Karpas-422 (cell line): ENCODE data around the gene AK3. TPM values are rescaled to one million over a fixed set of nuclear protein-coding genes. Genes with fewer than 3 reads are reported as not detected.

ENCODE experiments used
- DNase-seq: peaks from one replicate; pipeline ENCODE4 v3.0.0-alpha.2; 2015
- H2AFZ ChIP-seq: fragments of 200-600 bp; sonication (generic); 2 replicates; pipeline ENCODE4 v1.6.1; 2014; ENCODE audit warnings: antibody characterized with exemption, low read length, mixed read lengths
- H3K27ac ChIP-seq: fragments of 200-600 bp; sonication (generic); 2 replicates; pipeline ENCODE4 v1.5.1; 2014; ENCODE audit warnings: mild to moderate bottlenecking, low read length, moderate library complexity
- H3K27me3 ChIP-seq: fragments of 200-600 bp; sonication (generic); 2 replicates; pipeline ENCODE4 v1.6.1; 2014; ENCODE audit warnings: low read length, mixed read lengths
- H3K36me3 ChIP-seq: fragments of 200-600 bp; sonication (generic); 2 replicates; pipeline ENCODE4 v1.6.1; 2014; ENCODE audit warnings: low read length, mixed read lengths; ENCODE audit not compliant: insufficient read depth
- H3K4me1 ChIP-seq: fragments of 200-600 bp; sonication (generic); 2 replicates; pipeline ENCODE4 v1.6.1; 2014; ENCODE audit warnings: mild to moderate bottlenecking, low read length, mixed read lengths
- H3K4me2 ChIP-seq: fragments of 200-600 bp; sonication (generic); 2 replicates; pipeline ENCODE4 v1.6.1; 2014; ENCODE audit warnings: low read length, low read depth, mild to moderate bottlenecking; ENCODE audit not compliant: poor library complexity, severe bottlenecking
- H3K4me3 ChIP-seq: fragments of 200-600 bp; sonication (generic); 2 replicates; pipeline ENCODE4 v1.5.1; 2014; ENCODE audit warnings: mild to moderate bottlenecking, antibody characterized with exemption, low read length, mixed read lengths
- H3K79me2 ChIP-seq: fragments of 200-600 bp; sonication (generic); 2 replicates; pipeline ENCODE4 v1.6.1; 2014; ENCODE audit warnings: mild to moderate bottlenecking, low read length, mixed read lengths
- H3K9ac ChIP-seq: fragments of 200-600 bp; sonication (generic); 2 replicates; pipeline ENCODE4 v1.6.0; 2014; ENCODE audit warnings: low read length
- H3K9me2 ChIP-seq: fragments of 200-600 bp; sonication (generic), shearing (Covaris generic); replicated peaks from 2 replicates; pipeline ENCODE4 v1.6.0; 2014; ENCODE audit warnings: mild to moderate bottlenecking, low read length, moderate library complexity; ENCODE audit not compliant: insufficient read depth
- H3K9me3 ChIP-seq: fragments of 300-700, 200-600 bp; sonication (generic); 2 replicates; pipeline ENCODE4 v1.6.1; 2014; ENCODE audit warnings: low read length, mixed read lengths
- H4K20me1 ChIP-seq: fragments of 200-600 bp; sonication (generic); 2 replicates; pipeline ENCODE4 v1.6.1; 2014; ENCODE audit warnings: mild to moderate bottlenecking, antibody characterized with exemption, low read length, low read depth; ENCODE audit not compliant: insufficient read depth
- total RNA-seq: library from RNA; depleted of rRNA; stranded (reverse); fragments of >200 nt; shearing (Covaris generic); gene quantifications from 2 replicates; pipeline ENCODE4 v1.2.3, GENCODE V29; 2014; ENCODE audit warnings: low replicate concordance

Gene AK3
- total RNA-seq, 1 experiment from 2014 or later = 67.3 TPM

GRCh38 chr9:4709380-4709779, 31.6 kb downstream of the AK3 start:
- no peaks in the 10 kb centered on the region for H3K27me3 ChIP-seq
- no peak for DNase-seq
- no peak overlapping the region for H3K4me2 ChIP-seq
- H3K4me1 ChIP-seq = no peaks in the 10 kb centered on the region
- no peaks in the 10 kb centered on the region for H4K20me1 ChIP-seq
- H3K9me2 ChIP-seq = no peaks in the 10 kb centered on the region
- no peak overlapping the region for H3K4me3 ChIP-seq
- H2AFZ ChIP-seq = no peak overlapping the region
- no peak overlapping the region for H3K27ac ChIP-seq
- peaks cover 4% of the 10 kb centered on the region for H3K9me3 ChIP-seq
- peaks cover 62% of the 10 kb centered on the region for H3K36me3 ChIP-seq
- H3K79me2 ChIP-seq = peaks cover 14% of the 10 kb centered on the region
- no peak overlapping the region for H3K9ac ChIP-seq

GRCh38 chr9:4706971-4707622, 33.9 kb downstream of the AK3 start:
- Histone ChIP-seq H3K9me3 (no peaks in the 10 kb centered on the region), H3K9me2 (no peaks in the 10 kb centered on the region), H3K4me2 (no peak overlapping the region), H3K9ac (no peak overlapping the region), H3K79me2 (peaks cover 12% of the 10 kb centered on the region), H3K4me3 (no peak overlapping the region), H2AFZ (no peak overlapping the region), H3K27me3 (no peaks in the 10 kb centered on the region), H4K20me1 (no peaks in the 10 kb centered on the region), H3K27ac (no peak overlapping the region), H3K36me3 (peaks cover 64% of the 10 kb centered on the region), H3K4me1 (no peaks in the 10 kb centered on the region)
- no peak for DNase-seq

GRCh38 chr9:4706021-4706420, 35.0 kb downstream of the AK3 start:
- Histone ChIP-seq H3K9me2 (no peaks in the 10 kb centered on the region), H3K9ac (no peak overlapping the region), H3K4me1 (no peaks in the 10 kb centered on the region), H3K4me2 (no peak overlapping the region), H3K79me2 (peaks cover 14% of the 10 kb centered on the region), H3K4me3 (no peak overlapping the region), H2AFZ (no peak overlapping the region), H3K9me3 (no peaks in the 10 kb centered on the region), H3K27me3 (no peaks in the 10 kb centered on the region), H3K27ac (no peak overlapping the region), H3K36me3 (peaks cover 65% of the 10 kb centered on the region), H4K20me1 (no peaks in the 10 kb centered on the region)
- no peak for DNase-seq

GRCh38 chr9:4704129-4704528, 36.9 kb downstream of the AK3 start:
- Histone ChIP-seq H3K4me2 (no peak overlapping the region), H3K4me1 (no peaks in the 10 kb centered on the region), H3K36me3 (peaks cover 64% of the 10 kb centered on the region), H2AFZ (no peak overlapping the region), H3K9ac (no peak overlapping the region), H3K27ac (no peak overlapping the region), H3K4me3 (no peak overlapping the region), H3K9me2 (no peaks in the 10 kb centered on the region), H3K79me2 (peaks cover 22% of the 10 kb centered on the region), H3K9me3 (no peaks in the 10 kb centered on the region), H3K27me3 (no peaks in the 10 kb centered on the region), H4K20me1 (no peaks in the 10 kb centered on the region)
- DNase-seq = no peak

GRCh38 chr9:4701526-4701925, 39.5 kb downstream of the AK3 start:
- Histone ChIP-seq H3K9me2 (no peaks in the 10 kb centered on the region), H3K4me3 (no peak overlapping the region), H4K20me1 (no peaks in the 10 kb centered on the region; the same call in 1 of the 2 replicates), H3K9me3 (no peaks in the 10 kb centered on the region), H3K4me2 (no peak overlapping the region), H3K36me3 (peaks cover 73% of the 10 kb centered on the region), H3K79me2 (peaks cover 39% of the 10 kb centered on the region), H3K4me1 (no peaks in the 10 kb centered on the region), H3K27me3 (no peaks in the 10 kb centered on the region), H3K9ac (no peak overlapping the region), H2AFZ (no peak overlapping the region), H3K27ac (no peak overlapping the region)
- no peak for DNase-seq

GRCh38 chr9:4700932-4701331, 40.1 kb downstream of the AK3 start:
- Histone ChIP-seq H3K27ac (no peak overlapping the region), H3K9ac (no peak overlapping the region), H2AFZ (no peak overlapping the region), H3K36me3 (peaks cover 69% of the 10 kb centered on the region), H3K4me2 (no peak overlapping the region), H3K27me3 (no peaks in the 10 kb centered on the region), H3K79me2 (peaks cover 45% of the 10 kb centered on the region), H3K9me2 (no peaks in the 10 kb centered on the region), H3K4me3 (no peak overlapping the region), H4K20me1 (no peaks in the 10 kb centered on the region; the same call in 1 of the 2 replicates), H3K9me3 (no peaks in the 10 kb centered on the region), H3K4me1 (no peaks in the 10 kb centered on the region)
- DNase-seq = no peak

GRCh38 chr9:4700091-4700490, 40.9 kb downstream of the AK3 start:
- Histone ChIP-seq H3K9me2 (no peaks in the 10 kb centered on the region), H3K27me3 (no peaks in the 10 kb centered on the region), H3K36me3 (peaks cover 63% of the 10 kb centered on the region), H3K4me3 (no peak overlapping the region), H2AFZ (no peak overlapping the region), H3K4me1 (no peaks in the 10 kb centered on the region), H4K20me1 (no peaks in the 10 kb centered on the region; the same call in 1 of the 2 replicates), H3K79me2 (peaks cover 49% of the 10 kb centered on the region), H3K9me3 (no peaks in the 10 kb centered on the region), H3K27ac (no peak overlapping the region), H3K9ac (no peak overlapping the region), H3K4me2 (no peak overlapping the region)
- DNase-seq = no peak

- no peak for DNase-seq
- Histone ChIP-seq H3K36me3 (peaks cover 43% of the 10 kb centered on the region), H3K4me3 (no peak overlapping the region), H3K79me2 (peaks cover 92% of the 10 kb centered on the region), H3K27me3 (no peaks in the 10 kb centered on the region), H3K4me1 (peaks cover 15% of the 10 kb centered on the region), H3K9ac (no peak overlapping the region), H4K20me1 (no peaks in the 10 kb centered on the region; the same call in 1 of the 2 replicates), H3K9me2 (no peaks in the 10 kb centered on the region), H2AFZ (no peak overlapping the region), H3K9me3 (no peaks in the 10 kb centered on the region), H3K27ac (no peak overlapping the region), H3K4me2 (no peak overlapping the region)
Measured at GRCh38 chr9:4691795-4692194, 49.2 kb downstream of the AK3 start.
